ENCODE results near the gene ERI3. TPM values are rescaled to one million over a fixed set of nuclear protein-coding genes. Genes with fewer than 3 reads are reported as not detected.

The ERI3 gene
- total and polyA plus RNA-seq, 2 donors from 2014 or later, result 60.4 to 126 TPM

- H3K9ac ChIP-seq (ENCODE audit: low read length in 3 of 3), result no peak overlapping the region
- H3K27ac ChIP-seq (ENCODE audit: low read depth in 2 of 2, low read length in 2 of 2), result no peak overlapping the region
- no peak overlapping the region for H3K4me3 ChIP-seq (ENCODE audit: low read length in 3 of 3)
- TF ChIP-seq CTCF (IDR thresholded peaks at IDR 0.05; ENCODE audit: borderline replicate concordance, extremely low read depth, insufficient read depth), result no peak
- no peak for DNase-seq
- H3K9me3 ChIP-seq (ENCODE audit: control insufficient read depth in 2 of 3, insufficient read depth in 1 of 3, low read length in 3 of 3), result no peaks in the 10 kb centered on the region
- intact Hi-C loops (cut with DNase I), result no loop called here
- FAIRE-seq, result no peak
- H3K36me3 ChIP-seq (ENCODE audit: control insufficient read depth in 2 of 3, insufficient read depth in 3 of 3, low read length in 3 of 3), result peaks cover 3 to 8% (median 4%) of the 10 kb centered on the region in 3 donors
- H3K27me3 ChIP-seq (ENCODE audit: control insufficient read depth, insufficient read depth, low read length), result no peaks in the 10 kb centered on the region
- H3K4me1 ChIP-seq (ENCODE audit: control insufficient read depth in 2 of 3, insufficient read depth in 2 of 3, low read depth in 1 of 3, low read length in 3 of 3), result peaks cover 0 to 17% (median 7%) of the 10 kb centered on the region in 3 donors
Observed at GRCh38 chr1:44284184-44284583, 70.9 kb downstream of the ERI3 start.

GRCh38 chr1:44283524-44284173 lies 71.4 kb downstream of the ERI3 start:
- Histone ChIP-seq H3K9ac (ENCODE audit: low read length in 3 of 3) (no peak overlapping the region), H3K4me3 (ENCODE audit: low read length in 3 of 3) (no peak overlapping the region), H3K4me1 (ENCODE audit: control insufficient read depth in 2 of 3, insufficient read depth in 2 of 3, low read depth in 1 of 3, low read length in 3 of 3) (peaks cover 0 to 17% (median 7%) of the 10 kb centered on the region in 3 donors), H3K27me3 (ENCODE audit: control insufficient read depth, insufficient read depth, low read length) (no peaks in the 10 kb centered on the region), H3K27ac (ENCODE audit: low read depth in 2 of 2, low read length in 2 of 2) (no peak overlapping the region), H3K9me3 (ENCODE audit: control insufficient read depth in 2 of 3, insufficient read depth in 1 of 3, low read length in 3 of 3) (no peaks in the 10 kb centered on the region), H3K36me3 (ENCODE audit: control insufficient read depth in 2 of 3, insufficient read depth in 3 of 3, low read length in 3 of 3) (peaks cover 3 to 8% (median 4%) of the 10 kb centered on the region in 3 donors)
- FAIRE-seq (no peak), DNase-seq (peak in 1 of 5 donors; percentile 29)
- intact Hi-C loops (cut with DNase I), result no loop called here
- TF ChIP-seq CTCF (IDR thresholded peaks at IDR 0.05; ENCODE audit: borderline replicate concordance, extremely low read depth, insufficient read depth), result no peak

- no peak for TF ChIP-seq CTCF (IDR thresholded peaks at IDR 0.05; ENCODE audit: borderline replicate concordance, extremely low read depth, insufficient read depth)
- peaks cover 0 to 17% (median 7%) of the 10 kb centered on the region in 3 donors for H3K4me1 ChIP-seq (ENCODE audit: control insufficient read depth in 2 of 3, insufficient read depth in 2 of 3, low read depth in 1 of 3, low read length in 3 of 3)
- FAIRE-seq (no peak), DNase-seq (no peak)
- H3K9ac ChIP-seq (ENCODE audit: low read length in 3 of 3), result no peak overlapping the region
- intact Hi-C loops (cut with DNase I), result no loop called here
- H3K36me3 ChIP-seq (ENCODE audit: control insufficient read depth in 2 of 3, insufficient read depth in 3 of 3, low read length in 3 of 3), result peaks cover under 1 to 4% (median 3%) of the 10 kb centered on the region in 3 donors
- no peak overlapping the region for H3K4me3 ChIP-seq (ENCODE audit: low read length in 3 of 3)
- no peaks in the 10 kb centered on the region for H3K9me3 ChIP-seq (ENCODE audit: control insufficient read depth in 2 of 3, insufficient read depth in 1 of 3, low read length in 3 of 3)
- no peaks in the 10 kb centered on the region for H3K27me3 ChIP-seq (ENCODE audit: control insufficient read depth, insufficient read depth, low read length)
- peak overlapping the region in 1 of 2 donors; percentile 15 for H3K27ac ChIP-seq (ENCODE audit: low read depth in 2 of 2, low read length in 2 of 2)
Observed at GRCh38 chr1:44282704-44283426, 72.2 kb downstream of the ERI3 start.

Measured in kidney (tissue), 14 donors.